CD4-positive, alpha-beta T cell treated with Interleukin-6 for 4 hours (primary cell): ENCODE results near the gene CHAMP1.
A peak's percentile ranks its signal among the peaks of the same experiment; 100 is the strongest.
"Not testable (repeated sequence)": the region's sequence is repeated elsewhere in the genome, so short reads cannot be mapped to it uniquely, and the experiment has no call there.

Source experiments
- DNase-seq: peaks from one replicate; pipeline ENCODE4 v3.0.0-alpha.2; 2020; ENCODE audit warnings: mixed read lengths

CHAMP1 gene

DNA sequence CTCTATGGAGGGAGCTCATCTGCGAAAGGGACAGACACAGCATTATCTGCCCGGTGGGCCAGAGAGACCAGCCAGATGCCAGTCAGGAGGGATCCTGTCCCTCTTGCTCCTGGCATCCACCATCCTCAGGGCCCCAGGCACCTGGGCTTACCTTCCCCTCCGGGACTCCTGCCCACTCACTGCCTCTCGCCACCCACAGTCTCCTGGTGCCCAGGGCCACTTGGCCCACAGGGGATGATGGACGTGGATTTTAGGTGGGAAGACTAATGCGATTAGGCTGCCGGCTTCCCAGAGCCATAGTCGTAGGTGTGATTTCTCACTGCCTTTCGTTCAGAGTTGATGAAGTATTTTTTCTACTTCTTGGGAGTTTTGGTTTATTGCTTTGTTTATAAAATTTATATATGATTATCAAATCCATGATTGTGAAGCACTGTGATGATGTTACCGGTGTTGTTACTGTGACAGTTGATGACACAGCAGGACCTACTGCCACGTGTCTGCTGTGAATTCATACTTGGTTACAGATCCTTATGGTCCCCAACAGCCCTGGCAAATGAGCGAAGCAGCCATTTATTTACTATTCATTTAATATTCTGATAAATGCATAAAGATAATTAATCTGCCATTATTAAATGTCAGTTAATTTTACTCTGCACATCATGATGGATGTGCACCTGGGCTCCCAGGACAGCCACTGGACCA, 14.5 kb upstream of the CHAMP1 start:
- no peak for DNase-seq

GRCh38 chr13:114303700-114304327, 10.5 kb upstream of the CHAMP1 start:
- no peak for DNase-seq

GRCh38 chr13:114304346-114305034, 9.8 kb upstream of the CHAMP1 start:
- DNase-seq, result no peak

- DNase-seq, result no peak
Measured at GRCh38 chr13:114309086-114309485, 5.2 kb upstream of the CHAMP1 start.

DNA sequence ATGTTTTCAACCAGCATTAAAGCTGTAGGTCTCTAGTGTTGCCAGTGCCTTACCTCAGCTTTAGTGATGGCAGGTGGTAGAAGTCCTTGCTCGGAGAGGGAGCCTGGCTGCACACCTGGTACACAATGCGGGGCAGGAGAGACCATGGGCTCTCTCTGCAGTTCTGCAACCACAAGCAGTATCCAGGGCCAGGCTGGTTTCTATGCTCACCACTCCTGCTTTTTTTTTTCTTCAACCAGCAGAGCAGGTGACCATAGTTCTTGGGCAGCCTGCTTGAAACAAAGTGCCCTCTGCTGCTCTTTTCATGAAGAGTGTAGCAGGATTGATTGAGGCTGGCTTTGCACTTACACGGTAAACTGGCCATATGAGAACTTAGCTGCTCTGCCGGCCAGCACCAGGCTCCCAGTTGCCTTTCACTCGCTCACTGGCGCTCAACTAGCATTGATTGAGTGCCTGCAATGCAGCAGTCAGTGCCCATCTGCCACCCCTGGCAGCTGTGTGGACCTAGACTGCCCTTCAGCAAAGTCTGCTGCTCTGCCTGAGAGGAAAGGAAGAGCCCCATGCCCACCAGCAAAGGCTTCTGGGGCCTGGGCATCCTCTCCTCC, 4.4 kb upstream of the CHAMP1 start:
- DNase-seq, result no peak

DNA sequence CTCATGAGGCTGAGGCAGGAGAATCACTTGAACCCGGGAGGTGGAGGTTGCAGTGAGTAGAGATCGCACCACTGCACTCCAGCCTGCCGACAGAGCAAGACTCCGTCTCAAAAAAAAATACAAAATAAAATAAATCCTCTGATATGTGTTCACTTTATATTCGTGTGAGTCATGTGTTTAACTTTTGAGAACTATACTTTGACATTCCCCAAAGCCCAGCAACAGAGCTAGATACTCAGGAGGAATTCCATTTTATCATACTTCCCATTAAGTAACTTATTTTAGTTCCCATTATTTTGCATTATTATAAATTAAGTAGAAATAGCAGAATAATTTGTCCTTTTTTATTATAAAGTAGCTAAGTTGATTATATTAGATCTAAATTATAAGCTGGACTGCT, 3.3 kb upstream of the CHAMP1 start:
- DNase-seq, result no peak

GRCh38 chr13:114311387-114311786, 2.9 kb upstream of the CHAMP1 start:
- no peak for DNase-seq

- DNase-seq, result no peak
Measured at GRCh38 chr13:114311908-114312307, 2.4 kb upstream of the CHAMP1 start.

DNA sequence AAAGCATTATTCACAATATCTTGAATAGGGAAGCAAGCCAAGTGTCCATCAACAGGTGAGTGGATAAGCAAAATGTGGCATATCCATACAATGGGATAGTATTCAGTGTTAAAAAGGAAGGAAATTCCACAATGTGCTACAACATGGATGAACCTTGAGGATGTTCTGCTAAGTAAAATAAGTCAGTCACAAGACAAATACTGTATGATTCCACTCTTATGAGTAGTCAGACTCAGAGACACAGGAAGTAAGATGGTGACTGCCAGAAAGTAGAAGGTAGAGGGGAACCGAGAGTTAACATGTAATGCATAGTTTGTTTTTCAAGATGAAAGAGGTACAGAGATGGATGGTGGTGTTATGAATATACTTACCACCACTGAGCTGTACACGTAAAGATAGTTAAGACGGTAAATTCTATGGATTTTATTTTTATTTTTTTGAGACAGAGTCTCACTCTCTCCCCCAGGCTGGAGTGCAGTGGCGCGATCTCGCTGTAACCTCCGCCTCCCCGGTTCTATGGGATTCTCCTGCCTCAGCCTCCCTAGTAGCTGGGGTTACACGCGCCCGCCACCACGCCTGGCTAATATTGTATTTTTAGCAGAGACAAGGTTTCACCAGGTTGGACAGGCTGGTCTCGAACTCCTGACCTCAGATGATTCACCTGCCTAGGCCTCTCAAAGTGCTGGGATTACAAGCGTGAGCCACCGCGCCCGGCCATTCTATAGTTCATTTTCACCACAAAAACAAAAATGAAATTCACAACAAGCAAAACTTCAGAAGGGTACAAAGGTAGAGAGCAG, 1.0 kb upstream of the CHAMP1 start:
- DNase-seq, result peak; percentile 13

GRCh38 chr13:114315074-114315785, 927 bp downstream of the CHAMP1 start:
- no peak for DNase-seq

- DNase-seq, result no peak
Measured at GRCh38 chr13:114318624-114319023, 4.3 kb downstream of the CHAMP1 start.

DNA sequence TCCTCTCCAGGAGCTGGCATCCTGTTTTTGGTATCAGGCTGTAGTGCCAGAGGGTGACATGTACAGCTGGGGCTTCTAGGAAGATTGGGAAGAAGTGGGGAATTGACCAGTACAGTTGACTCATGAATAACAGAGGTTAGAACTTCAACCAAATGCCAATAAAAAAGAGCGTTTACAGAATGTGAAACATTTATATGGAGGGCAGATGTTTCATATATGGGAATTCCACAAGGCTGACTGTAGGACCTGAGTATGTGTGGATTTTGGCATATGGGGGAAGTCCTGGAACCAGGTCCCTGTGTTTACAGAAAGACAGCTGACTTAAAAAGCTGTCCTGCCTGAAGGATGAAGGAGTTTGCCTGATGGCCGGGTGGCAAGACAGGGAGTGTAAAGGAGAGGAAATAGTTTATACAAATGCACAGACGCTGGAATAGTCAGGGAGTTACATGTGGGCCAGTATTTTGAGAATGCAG, 5.2 kb downstream of the CHAMP1 start:
- DNase-seq, result no peak

DNA sequence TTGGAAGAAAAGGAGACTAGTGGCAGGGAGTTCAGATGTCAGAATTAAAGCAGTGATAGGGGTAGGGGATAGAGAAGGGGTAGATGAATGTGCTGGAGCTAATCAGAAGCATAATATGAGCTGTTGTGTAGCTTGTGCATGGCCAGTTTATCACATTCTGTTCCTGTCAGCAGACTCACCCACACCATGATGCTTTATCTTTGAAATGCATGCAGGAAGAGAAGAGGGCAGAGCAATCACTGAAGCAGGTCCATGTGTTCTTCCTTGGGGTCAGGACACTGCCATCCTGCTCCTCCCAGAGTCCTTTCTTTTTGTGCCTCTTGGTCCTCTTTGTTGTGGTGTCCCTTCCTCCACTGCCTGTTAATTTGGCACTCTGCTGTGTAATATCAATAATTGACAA, 5.8 kb downstream of the CHAMP1 start:
- DNase-seq, result no peak

DNA sequence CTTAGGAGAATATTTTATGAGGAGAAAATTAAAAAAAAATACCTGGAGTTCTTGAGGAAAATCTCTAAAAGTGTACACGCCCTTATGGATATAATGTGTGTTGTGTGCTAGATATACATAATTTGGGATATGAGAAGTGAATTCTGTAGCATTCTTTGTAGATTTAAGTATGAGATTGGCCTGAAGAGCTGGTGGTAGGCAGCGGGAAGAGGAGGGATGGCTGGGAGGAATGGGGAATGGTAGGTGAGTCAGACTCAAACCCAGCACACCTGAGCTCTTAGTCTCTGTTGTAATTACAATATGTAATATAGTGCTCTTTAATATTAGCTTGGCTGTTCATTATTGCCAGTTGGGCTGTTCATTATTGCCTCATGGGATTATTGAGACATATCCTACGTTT, 7.0 kb downstream of the CHAMP1 start:
- DNase-seq, result no peak

DNA sequence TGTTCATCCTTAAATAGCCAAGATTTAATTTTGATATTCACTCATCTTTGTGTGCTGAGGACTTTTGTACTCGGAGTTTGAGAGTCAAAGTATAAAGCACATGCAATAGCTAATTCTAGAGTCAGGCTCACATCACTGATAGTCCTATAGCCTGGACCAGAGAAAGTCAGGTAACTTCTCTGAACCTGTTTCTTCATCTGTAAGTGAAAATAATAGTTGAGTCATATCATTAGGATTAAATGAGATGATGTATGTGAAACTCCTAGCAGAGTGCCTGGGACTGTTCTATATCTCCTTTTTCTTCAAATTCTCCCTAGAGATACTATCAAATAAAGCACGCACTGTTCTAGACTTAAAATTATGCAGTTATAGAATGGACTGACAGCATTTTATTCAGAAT, 9.0 kb downstream of the CHAMP1 start:
- DNase-seq, result no peak

- DNase-seq, result no peak
Measured at GRCh38 chr13:114324334-114324733, 10.0 kb downstream of the CHAMP1 start.

DNA sequence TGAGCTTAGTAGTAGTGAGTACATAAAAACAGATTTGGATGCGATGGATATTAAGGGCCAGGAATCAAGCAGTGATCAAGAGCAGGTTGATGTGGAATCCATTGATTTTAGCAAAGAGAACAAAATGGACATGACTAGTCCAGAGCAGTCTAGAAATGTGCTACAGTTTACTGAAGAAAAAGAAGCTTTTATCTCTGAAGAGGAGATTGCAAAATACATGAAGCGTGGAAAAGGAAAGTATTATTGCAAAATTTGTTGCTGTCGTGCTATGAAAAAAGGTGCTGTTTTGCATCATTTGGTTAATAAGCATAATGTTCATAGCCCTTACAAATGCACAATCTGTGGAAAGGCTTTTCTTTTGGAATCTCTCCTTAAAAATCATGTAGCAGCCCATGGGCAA, 11.4 kb downstream of the CHAMP1 start:
- no peak for DNase-seq

- DNase-seq, result no peak
Measured at GRCh38 chr13:114328034-114328433, 13.7 kb downstream of the CHAMP1 start.

DNA sequence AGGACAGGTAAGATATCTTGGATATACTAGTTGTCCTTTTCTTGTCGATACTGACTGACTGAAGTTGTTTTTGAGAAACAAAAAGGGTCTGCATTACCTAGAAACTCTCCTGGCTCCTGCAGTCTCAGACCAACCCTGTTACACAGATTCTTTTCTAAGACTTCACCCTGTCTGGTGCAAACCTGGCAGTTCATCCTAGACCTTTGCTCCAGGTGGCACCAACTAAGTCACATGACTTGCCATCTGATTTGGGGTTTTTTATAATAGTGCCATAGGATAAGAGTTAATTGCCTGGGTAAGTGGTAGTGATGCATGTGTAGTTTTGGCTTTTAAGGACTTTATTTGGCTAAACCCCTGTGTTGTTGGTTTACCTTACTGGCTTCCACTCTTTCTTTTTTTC, 14.3 kb downstream of the CHAMP1 start:
- DNase-seq, result no peak

- DNase-seq, result no peak
Measured at GRCh38 chr13:114330086-114330485, 15.8 kb downstream of the CHAMP1 start.

- not testable (repeated sequence) for DNase-seq
Measured at GRCh38 chr13:114333881-114334280, 19.6 kb downstream of the CHAMP1 start.
